Liver (tissue), 3 donors: ENCODE measurements around the gene NDUFS4.

Experiments used
- FOXA1 ChIP-seq: IDR thresholded peaks from 2 replicates; pipeline ENCODE4 v1.6.1; 2016; ENCODE audit warnings: antibody characterized with exemption
- GABPA ChIP-seq, 2 donors: IDR thresholded peaks in 1 of 2; conservative IDR thresholded peaks in 1 of 2; 2 replicates each; pipeline ENCODE4 v1.6.1; 2016; ENCODE audit warnings: antibody characterized with exemption in 2 of 2, mild to moderate bottlenecking in 1 of 2, moderate library complexity in 1 of 2
- HNF4G ChIP-seq: IDR thresholded peaks from 2 replicates; pipeline ENCODE4 v1.6.1; 2016; ENCODE audit warnings: antibody characterized with exemption
- JUND ChIP-seq, 2 donors: IDR thresholded peaks; 2 replicates each; pipeline ENCODE4 v1.6.1; 2016; ENCODE audit warnings: antibody characterized with exemption in 2 of 2
- REST ChIP-seq: IDR thresholded peaks from 2 replicates; pipeline ENCODE4 v1.6.1; 2016; ENCODE audit warnings: antibody characterized with exemption, mild to moderate bottlenecking
- RXRA ChIP-seq, 2 donors: IDR thresholded peaks; 2 replicates each; pipeline ENCODE4 v1.6.1; 2017 to 2018; ENCODE audit warnings: antibody characterized with exemption in 2 of 2, mild to moderate bottlenecking in 1 of 2
- SP1 ChIP-seq: IDR thresholded peaks from 2 replicates; pipeline ENCODE4 v1.6.1; 2018; ENCODE audit warnings: antibody characterized with exemption, mild to moderate bottlenecking
- YY1 ChIP-seq: IDR thresholded peaks from 2 replicates; pipeline ENCODE4 v1.6.1; 2016; ENCODE audit warnings: antibody characterized with exemption, mild to moderate bottlenecking
- TF ChIP-seq, protein P1 (sequence below): fragments of 150-350 bp; IDR thresholded peaks from 2 replicates; pipeline ENCODE4 v1.5.1; 2017; ENCODE audit warnings: improper control_type of control experiment, low read depth, low read length; ENCODE audit not compliant: missing input control
- TF ChIP-seq, protein P2 (sequence below): IDR thresholded peaks from 2 replicates; pipeline ENCODE4 v1.6.1; 2016; ENCODE audit warnings: antibody characterized with exemption
- TF ChIP-seq, protein P3 (sequence below): IDR thresholded peaks from 2 replicates; pipeline ENCODE4 v1.6.1; 2016; ENCODE audit warnings: antibody characterized with exemption
- donor health status: healthy.
- donor health status: healthy.

DNA sequence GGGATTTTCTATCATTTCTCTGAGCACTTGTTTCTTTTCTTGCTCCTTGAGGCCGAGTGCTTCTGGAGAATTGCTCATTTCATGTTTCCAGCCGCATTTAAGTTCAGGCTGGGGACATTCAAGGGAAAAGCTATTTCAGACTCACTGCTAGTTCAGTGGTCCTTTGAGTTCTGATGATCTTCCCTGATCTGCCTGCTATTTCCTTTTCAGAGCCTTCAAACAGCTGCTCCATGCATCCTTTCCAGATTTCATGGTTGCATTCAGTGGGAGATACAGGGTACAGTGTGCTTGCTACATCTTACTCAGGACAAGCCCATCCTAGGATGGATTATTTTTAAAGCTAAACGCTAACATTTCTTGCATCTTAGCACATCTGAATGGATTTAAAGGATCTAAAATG lies 14.7 kb downstream of the NDUFS4 start:
- TF ChIP-seq, protein P1, sequence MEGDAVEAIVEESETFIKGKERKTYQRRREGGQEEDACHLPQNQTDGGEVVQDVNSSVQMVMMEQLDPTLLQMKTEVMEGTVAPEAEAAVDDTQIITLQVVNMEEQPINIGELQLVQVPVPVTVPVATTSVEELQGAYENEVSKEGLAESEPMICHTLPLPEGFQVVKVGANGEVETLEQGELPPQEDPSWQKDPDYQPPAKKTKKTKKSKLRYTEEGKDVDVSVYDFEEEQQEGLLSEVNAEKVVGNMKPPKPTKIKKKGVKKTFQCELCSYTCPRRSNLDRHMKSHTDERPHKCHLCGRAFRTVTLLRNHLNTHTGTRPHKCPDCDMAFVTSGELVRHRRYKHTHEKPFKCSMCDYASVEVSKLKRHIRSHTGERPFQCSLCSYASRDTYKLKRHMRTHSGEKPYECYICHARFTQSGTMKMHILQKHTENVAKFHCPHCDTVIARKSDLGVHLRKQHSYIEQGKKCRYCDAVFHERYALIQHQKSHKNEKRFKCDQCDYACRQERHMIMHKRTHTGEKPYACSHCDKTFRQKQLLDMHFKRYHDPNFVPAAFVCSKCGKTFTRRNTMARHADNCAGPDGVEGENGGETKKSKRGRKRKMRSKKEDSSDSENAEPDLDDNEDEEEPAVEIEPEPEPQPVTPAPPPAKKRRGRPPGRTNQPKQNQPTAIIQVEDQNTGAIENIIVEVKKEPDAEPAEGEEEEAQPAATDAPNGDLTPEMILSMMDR: no peak
- TF ChIP-seq YY1 (no peak), REST (no peak), SP1 (no peak), GABPA (IDR thresholded peaks at IDR 0.05 in 1 of 2, conservative IDR thresholded peaks at IDR 0.05 in 1 of 2) (no peak), RXRA (IDR thresholded peaks at IDR 0.05) (no peak), HNF4G (no peak), JUND (IDR thresholded peaks at IDR 0.05) (no peak), FOXA1 (no peak)
- TF ChIP-seq, protein P2, sequence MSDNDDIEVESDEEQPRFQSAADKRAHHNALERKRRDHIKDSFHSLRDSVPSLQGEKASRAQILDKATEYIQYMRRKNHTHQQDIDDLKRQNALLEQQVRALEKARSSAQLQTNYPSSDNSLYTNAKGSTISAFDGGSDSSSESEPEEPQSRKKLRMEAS: no peak
- TF ChIP-seq, protein P3, sequence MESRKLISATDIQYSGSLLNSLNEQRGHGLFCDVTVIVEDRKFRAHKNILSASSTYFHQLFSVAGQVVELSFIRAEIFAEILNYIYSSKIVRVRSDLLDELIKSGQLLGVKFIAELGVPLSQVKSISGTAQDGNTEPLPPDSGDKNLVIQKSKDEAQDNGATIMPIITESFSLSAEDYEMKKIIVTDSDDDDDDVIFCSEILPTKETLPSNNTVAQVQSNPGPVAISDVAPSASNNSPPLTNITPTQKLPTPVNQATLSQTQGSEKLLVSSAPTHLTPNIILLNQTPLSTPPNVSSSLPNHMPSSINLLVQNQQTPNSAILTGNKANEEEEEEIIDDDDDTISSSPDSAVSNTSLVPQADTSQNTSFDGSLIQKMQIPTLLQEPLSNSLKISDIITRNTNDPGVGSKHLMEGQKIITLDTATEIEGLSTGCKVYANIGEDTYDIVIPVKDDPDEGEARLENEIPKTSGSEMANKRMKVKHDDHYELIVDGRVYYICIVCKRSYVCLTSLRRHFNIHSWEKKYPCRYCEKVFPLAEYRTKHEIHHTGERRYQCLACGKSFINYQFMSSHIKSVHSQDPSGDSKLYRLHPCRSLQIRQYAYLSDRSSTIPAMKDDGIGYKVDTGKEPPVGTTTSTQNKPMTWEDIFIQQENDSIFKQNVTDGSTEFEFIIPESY: no peak
